22Rv1 (cell line): ENCODE data around the gene WIPI1.

Source experiments
- H3K27ac ChIP-seq: fragments of 450-650 bp; 2 replicates; pipeline ENCODE4 v1.5.1; 2017
- CTCF ChIP-seq: fragments of 450-650 bp; IDR thresholded peaks from 2 replicates; pipeline ENCODE4 v1.5.1; 2017; ENCODE audit warnings: mild to moderate bottlenecking
- ZFX ChIP-seq: fragments of 450-650 bp; IDR thresholded peaks from 2 replicates; pipeline ENCODE4 v1.6.1; 2017; ENCODE audit warnings: antibody characterized with exemption, borderline replicate concordance

Gene WIPI1

GRCh38 chr17:68461122-68461539 is 3.8 kb upstream of the WIPI1 start:
- no peak overlapping the region for H3K27ac ChIP-seq
- no peak for TF ChIP-seq ZFX
- no peak for TF ChIP-seq CTCF

GRCh38 chr17:68460715-68461114 is 3.4 kb upstream of the WIPI1 start:
- no peak overlapping the region for H3K27ac ChIP-seq

GRCh38 chr17:68460146-68460545 is 2.9 kb upstream of the WIPI1 start:
- no peak overlapping the region for H3K27ac ChIP-seq
- TF ChIP-seq CTCF (no peak), ZFX (no peak)

More at GRCh38 chr17:68460715-68461114, 3.4 kb upstream of the WIPI1 start:
- no peak for TF ChIP-seq CTCF
- no peak for TF ChIP-seq ZFX

DNA sequence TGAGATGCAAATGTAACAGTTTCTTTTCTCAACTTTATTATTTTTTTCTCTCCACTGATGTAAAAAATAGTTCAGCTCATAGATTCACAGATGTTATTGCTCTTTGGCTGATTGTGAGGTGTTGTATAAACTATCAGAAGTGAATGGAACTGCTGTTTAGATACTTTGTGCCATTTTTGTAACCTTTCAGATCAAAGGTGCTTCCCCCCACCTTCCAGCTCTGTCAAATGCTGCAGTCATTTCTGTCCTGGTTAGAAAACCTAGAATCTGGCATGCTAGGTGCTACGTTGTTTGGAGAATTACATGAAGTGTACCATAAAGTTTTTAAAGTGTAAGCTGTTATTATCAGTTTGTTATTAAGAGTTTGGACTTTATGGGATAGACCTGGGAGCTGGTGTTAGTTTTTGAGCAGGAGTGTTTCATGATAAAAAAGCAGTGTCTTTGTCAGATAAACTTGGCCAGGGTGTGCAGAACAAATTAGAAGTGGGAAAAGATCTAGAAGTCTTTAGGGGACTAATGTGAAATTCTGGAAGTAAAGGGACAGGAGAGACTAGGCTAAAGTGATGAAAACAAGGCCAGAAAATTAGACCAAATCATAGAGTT is 1.8 kb upstream of the WIPI1 start:
- H3K27ac ChIP-seq = no peak overlapping the region

GRCh38 chr17:68458260-68459036 is 1.2 kb upstream of the WIPI1 start:
- TF ChIP-seq ZFX (no peak), CTCF (no peak)
- peak overlapping the region; percentile 29; the same call in 1 of the 2 replicates for H3K27ac ChIP-seq

More for the DNA sequence above, 1.8 kb upstream of the WIPI1 start:
- TF ChIP-seq CTCF (no peak), ZFX (no peak)

GRCh38 chr17:68457539-68458259 is 403 bp upstream of the WIPI1 start:
- H3K27ac ChIP-seq = peak overlapping the region; percentile 29; the same call in 1 of the 2 replicates
- TF ChIP-seq CTCF (0 out of 2 replicates have a peak, but pooled peaks have one; percentile 4), ZFX (no peak)
